ENCODE results near the gene ZBTB7A. TPM values are rescaled to one million over a fixed set of nuclear protein-coding genes. Genes with fewer than 3 reads are reported as not detected.
"Not testable (repeated sequence)": the region's sequence is repeated elsewhere in the genome, so short reads cannot be mapped to it uniquely, and the experiment has no call there.

Gene ZBTB7A
- total RNA-seq, 1 experiment from 2014 or later: 25.9 TPM

DNA sequence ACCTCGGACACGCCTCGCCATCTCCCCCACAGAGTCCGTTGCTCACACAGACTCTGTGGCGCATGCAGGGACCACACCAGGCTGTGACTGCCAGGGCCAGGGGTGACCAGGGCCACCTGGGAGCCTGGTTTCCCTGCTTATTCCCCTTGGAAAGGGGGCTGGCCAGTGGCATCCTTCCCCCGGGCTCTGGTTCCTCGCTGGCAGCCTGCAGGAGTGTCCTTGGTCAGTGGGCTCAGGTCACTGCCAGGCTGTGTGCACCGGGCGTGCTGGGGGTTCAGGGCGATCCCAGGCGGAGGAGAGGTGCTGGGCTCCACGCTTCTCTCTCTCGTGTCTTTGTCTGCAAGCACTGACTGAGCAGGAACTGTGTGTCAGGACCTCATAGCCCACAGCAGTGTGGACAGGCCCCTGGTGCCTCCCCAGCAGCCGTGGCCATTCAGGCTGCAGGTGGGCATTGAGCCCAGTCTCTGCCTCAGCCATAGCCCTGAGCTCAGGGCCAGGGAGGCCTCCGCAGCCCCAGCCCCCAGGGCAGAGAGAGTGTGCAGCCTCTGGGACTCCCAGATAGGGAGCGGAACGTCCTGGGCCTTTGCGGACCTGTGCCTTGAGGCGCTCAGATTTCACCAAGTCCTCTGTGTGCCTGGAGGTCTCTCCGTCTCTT lies 52.7 kb downstream of the ZBTB7A start:
- H3K27ac ChIP-seq (ENCODE audit: low read depth, low read length, poor library complexity, severe bottlenecking): no peak overlapping the region
- DNase-seq (ENCODE audit: low spot score): no peak
- no peak overlapping the region for H3K4me3 ChIP-seq (ENCODE audit: low read depth, low read length, poor library complexity, severe bottlenecking)
- no peak for TF ChIP-seq EZH2 (IDR thresholded peaks at IDR 0.05; ENCODE audit: borderline replicate concordance, low read depth, low read length, poor library complexity, severe bottlenecking)
- no peak for TF ChIP-seq CTCF (conservative IDR thresholded peaks at IDR 0.05; ENCODE audit: low read depth, low read length)
- no peaks in the 10 kb centered on the region for H3K9me3 ChIP-seq (ENCODE audit: low read depth, low read length, poor library complexity, severe bottlenecking)
- H3K27me3 ChIP-seq (replicated peaks; ENCODE audit: insufficient read depth, low read depth, low read length, poor library complexity): no peaks in the 10 kb centered on the region
- H3K36me3 ChIP-seq (ENCODE audit: insufficient read depth, low read length, poor library complexity, severe bottlenecking): peaks cover 30% of the 10 kb centered on the region
- no TSS peak for BruUV-seq (replicated peaks)
- ChIA-PET POLR2A (ENCODE audit: low non-redundant PET) (no interaction called here), CTCF (no interaction called here)
- intact Hi-C loops (cut with micrococcal nuclease; ENCODE audit: unreplicated experiment): no loop called here
- H3K4me1 ChIP-seq (ENCODE audit: insufficient read depth, low read length, poor library complexity, severe bottlenecking): peaks cover 13% of the 10 kb centered on the region

DNA sequence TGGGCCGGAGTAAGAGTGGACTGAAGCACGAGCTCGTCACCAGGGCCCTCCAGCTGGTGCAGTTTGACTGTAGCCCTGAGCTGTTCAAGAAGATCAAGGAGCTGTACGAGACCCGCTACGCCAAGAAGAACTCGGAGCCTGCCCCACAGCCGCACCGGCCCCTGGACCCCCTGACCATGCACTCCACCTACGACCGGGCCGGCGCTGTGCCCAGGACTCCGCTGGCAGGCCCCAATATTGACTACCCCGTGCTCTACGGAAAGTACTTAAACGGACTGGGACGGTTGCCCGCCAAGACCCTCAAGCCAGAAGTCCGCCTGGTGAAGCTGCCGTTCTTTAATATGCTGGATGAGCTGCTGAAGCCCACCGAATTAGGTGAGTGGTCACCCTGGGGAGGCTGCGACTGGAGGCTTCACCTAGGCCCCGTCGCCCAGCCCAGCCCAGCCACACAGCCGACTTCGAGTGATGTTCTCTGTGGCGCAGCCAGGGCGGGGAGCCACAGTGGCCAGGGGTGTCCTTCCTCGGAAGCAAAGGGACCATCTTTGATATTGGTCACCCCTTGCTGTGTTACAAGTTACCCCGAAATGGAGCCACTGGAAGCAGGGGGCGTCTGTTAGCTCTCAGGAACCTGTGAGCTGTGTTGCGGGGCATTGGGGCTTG lies 53.6 kb downstream of the ZBTB7A start:
- ChIA-PET CTCF (no interaction called here), POLR2A (ENCODE audit: low non-redundant PET) (no interaction called here)
- intact Hi-C loops (cut with micrococcal nuclease; ENCODE audit: unreplicated experiment): no loop called here
- TF ChIP-seq EZH2 (IDR thresholded peaks at IDR 0.05; ENCODE audit: borderline replicate concordance, low read depth, low read length, poor library complexity, severe bottlenecking) (no peak), CTCF (conservative IDR thresholded peaks at IDR 0.05; ENCODE audit: low read depth, low read length) (no peak)
- Histone ChIP-seq H3K4me1 (ENCODE audit: insufficient read depth, low read length, poor library complexity, severe bottlenecking) (peaks cover 14% of the 10 kb centered on the region), H3K27ac (ENCODE audit: low read depth, low read length, poor library complexity, severe bottlenecking) (no peak overlapping the region), H3K27me3 (replicated peaks; ENCODE audit: insufficient read depth, low read depth, low read length, poor library complexity) (no peaks in the 10 kb centered on the region), H3K9me3 (ENCODE audit: low read depth, low read length, poor library complexity, severe bottlenecking) (no peaks in the 10 kb centered on the region), H3K4me3 (ENCODE audit: low read depth, low read length, poor library complexity, severe bottlenecking) (no peak overlapping the region), H3K36me3 (ENCODE audit: insufficient read depth, low read length, poor library complexity, severe bottlenecking) (peaks cover 27% of the 10 kb centered on the region)
- no TSS peak for BruUV-seq (replicated peaks)
- DNase-seq (ENCODE audit: low spot score): no peak

DNA sequence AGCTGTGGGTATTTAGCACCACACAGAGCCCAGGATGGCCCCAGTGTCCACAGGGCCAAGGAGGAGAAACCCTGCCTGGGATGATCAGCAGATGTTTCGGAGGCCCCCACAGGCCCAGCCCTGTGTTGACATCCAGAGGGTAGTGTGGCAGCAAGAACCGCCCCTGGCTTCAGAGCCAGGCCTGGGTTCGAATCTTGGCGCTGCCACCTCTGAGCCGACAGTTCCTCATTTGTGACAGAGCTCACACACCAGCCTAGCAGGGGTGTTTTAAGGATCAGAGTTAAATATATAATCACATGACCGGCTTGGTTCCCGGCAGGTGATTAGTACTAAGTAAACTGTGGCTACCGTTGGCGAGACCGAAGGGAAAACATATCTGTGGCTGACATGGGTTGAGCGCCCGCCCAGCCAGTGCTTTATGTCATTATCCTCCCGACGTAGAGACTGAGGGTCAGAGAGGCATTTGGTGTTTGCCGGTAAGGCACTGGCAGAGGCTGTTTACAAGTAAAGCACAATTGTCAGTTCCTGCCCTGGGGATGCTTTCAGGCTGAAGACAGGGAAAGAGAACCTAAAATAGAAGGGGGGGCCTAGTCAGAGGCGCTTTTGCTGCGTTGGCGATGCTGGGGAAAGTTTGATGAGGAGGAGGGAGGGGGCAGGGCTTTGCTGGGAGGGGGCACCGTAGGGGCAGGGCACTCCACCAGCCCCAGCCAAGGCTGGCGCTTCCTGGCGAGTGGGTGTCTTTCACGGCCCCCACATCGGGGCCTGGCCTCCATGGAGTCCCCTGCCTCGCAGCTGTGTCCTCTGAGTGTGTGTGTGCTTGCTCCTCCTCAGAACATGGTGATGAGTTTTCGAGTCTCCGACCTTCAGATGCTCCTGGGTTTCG lies 54.4 kb downstream of the ZBTB7A start:
- ChIA-PET POLR2A (ENCODE audit: low non-redundant PET) (no interaction called here), CTCF (no interaction called here)
- Histone ChIP-seq H3K4me3 (ENCODE audit: low read depth, low read length, poor library complexity, severe bottlenecking) (no peak overlapping the region), H3K36me3 (ENCODE audit: insufficient read depth, low read length, poor library complexity, severe bottlenecking) (peaks cover 27% of the 10 kb centered on the region), H3K27me3 (replicated peaks; ENCODE audit: insufficient read depth, low read depth, low read length, poor library complexity) (no peaks in the 10 kb centered on the region), H3K4me1 (ENCODE audit: insufficient read depth, low read length, poor library complexity, severe bottlenecking) (peaks cover 9% of the 10 kb centered on the region), H3K9me3 (ENCODE audit: low read depth, low read length, poor library complexity, severe bottlenecking) (no peaks in the 10 kb centered on the region), H3K27ac (ENCODE audit: low read depth, low read length, poor library complexity, severe bottlenecking) (no peak overlapping the region)
- intact Hi-C loops (cut with micrococcal nuclease; ENCODE audit: unreplicated experiment): no loop called here
- no TSS peak for BruUV-seq (replicated peaks)
- DNase-seq (ENCODE audit: low spot score): no peak
- TF ChIP-seq CTCF (conservative IDR thresholded peaks at IDR 0.05; ENCODE audit: low read depth, low read length) (no peak), EZH2 (IDR thresholded peaks at IDR 0.05; ENCODE audit: borderline replicate concordance, low read depth, low read length, poor library complexity, severe bottlenecking) (no peak)

DNA sequence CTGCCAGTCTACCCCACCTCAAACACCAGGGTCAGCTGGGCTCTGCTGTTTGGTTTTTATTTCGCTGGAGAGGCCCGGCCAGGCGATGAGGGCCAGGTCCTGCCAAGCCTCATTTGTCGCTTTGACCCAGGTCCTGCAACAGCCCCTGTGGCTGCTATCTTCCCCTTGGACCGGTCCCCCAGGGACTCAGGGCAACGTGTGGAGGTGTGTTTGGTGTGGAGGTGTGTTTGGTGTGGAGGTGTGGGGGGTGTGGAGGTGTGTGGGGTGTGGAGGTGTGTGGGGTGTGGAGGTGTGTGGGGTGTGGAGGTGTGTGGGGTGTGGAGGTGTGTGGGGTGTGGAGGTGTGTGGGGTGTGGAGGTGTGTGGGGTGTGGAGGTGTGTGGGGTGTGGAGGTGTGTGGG lies 55.3 kb downstream of the ZBTB7A start:
- H3K36me3 ChIP-seq (ENCODE audit: insufficient read depth, low read length, poor library complexity, severe bottlenecking): peaks cover 27% of the 10 kb centered on the region
- H3K27ac ChIP-seq (ENCODE audit: low read depth, low read length, poor library complexity, severe bottlenecking); H3K9me3 ChIP-seq (ENCODE audit: low read depth, low read length, poor library complexity, severe bottlenecking); BruUV-seq (replicated peaks); H3K4me1 ChIP-seq (ENCODE audit: insufficient read depth, low read length, poor library complexity, severe bottlenecking); intact Hi-C loops (cut with micrococcal nuclease; ENCODE audit: unreplicated experiment); CTCF ChIA-PET; H3K27me3 ChIP-seq (replicated peaks; ENCODE audit: insufficient read depth, low read depth, low read length, poor library complexity); H3K4me3 ChIP-seq (ENCODE audit: low read depth, low read length, poor library complexity, severe bottlenecking); POLR2A ChIA-PET (ENCODE audit: low non-redundant PET); DNase-seq (ENCODE audit: low spot score): not testable (repeated sequence)

Data from A673 (cell line).